HL-60/S4 treated with retinoic acid at 250 ng/mL for 4 days and 3 days (cell line): Measurements from ENCODE around the gene CUBN.

Experiments used
- in situ Hi-C: fragments of 300-500 bp; cut with MboI; formaldehyde crosslinking; loops from 2 replicates; pipeline ENCODE4 v1.7.0; 2022; ENCODE audit warnings: low sequenced_read_pairs

Gene CUBN

DNA sequence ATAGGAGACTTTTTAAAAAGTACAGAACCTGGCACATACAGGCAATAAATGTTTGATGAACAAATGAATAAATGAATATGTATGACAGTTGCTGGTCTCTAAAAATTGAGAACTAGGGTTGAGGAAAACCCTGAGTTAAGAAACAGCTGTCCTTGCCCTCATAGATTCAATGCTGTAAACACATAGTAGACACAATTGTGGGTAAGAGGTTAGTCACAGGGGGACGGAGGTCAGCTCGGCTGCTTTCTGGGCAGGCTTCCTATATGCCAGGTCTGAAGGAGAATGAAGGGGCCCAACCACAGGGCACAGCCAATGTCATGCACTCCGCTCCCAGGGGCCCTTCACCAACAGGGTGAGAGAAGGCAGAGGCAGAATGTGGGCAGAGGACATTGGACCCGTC, 169.1 kb downstream of the CUBN start:
- in situ Hi-C loops: no loop called here

DNA sequence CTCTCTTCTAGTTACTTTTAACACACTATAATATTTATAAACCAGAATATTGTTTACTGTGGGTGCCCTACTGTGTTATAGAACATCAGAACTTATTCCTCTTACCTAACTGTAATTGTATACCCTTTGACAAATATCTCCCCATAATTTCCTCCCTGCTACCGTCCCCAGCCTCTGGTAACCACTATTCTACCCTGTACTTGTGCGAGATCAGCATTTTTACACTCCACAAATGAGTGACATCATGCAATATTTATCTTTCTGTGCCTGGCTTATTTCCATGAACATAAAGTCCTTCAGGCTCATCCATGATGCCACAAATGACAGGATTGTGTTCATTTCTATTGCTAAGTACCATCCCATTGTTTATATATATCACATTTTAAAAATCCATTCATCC, 172.6 kb downstream of the CUBN start:
- in situ Hi-C loops: no loop called here

DNA sequence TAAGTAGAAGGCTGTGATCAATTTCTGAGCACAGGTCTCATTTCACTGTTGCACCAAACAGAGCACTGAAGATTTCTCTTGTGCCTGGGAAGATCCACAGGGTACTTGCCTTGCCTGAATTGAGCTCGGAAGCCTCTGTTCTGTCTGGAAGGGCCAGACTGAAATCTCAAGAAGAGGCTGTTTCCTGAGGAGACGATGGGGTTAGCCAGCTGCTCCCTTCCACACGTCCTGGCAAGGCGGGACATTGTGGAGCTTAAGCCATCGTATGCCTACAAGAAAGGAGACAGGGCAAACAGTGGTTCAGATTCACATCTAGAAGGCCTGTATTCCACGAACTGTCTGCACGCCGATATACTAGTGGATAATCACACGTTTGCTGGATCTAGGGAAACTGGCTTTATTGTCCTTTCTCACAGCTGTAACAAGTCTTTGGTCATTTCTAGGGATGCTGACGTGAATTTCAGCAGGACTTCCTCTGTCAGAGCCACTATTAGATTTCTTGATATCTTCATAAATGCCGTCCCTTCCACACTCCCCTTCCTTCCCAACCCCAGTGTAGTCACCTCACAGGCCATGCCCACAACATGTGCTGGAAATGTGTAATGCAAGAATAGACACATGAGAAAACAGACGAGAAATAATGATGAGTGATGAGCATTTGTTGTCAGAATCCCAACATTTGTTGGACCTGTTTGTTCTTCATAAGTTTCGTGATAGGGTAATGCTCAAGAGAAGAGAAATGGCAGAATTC, 175.2 kb downstream of the CUBN start:
- in situ Hi-C loops: no loop called here

DNA sequence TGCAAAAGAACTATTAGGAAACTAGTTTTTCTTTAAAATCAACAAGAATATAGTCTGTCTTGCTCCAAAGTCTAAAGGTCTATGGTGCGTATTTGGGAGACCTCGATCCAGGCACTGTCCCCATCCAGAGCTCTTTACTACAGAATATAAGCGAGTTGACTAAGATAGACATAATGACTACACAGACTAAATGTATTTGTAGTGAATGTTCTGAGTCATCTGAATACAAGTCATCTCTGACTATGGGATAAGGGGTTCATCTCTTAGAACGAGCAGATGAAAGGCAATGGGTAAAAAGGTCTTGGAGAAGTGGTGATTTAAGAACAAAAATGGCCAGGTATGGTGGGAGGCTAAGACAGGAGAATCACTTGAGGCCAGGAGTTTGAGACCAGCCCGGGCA, 176.3 kb downstream of the CUBN start:
- in situ Hi-C loops: no loop called here

DNA sequence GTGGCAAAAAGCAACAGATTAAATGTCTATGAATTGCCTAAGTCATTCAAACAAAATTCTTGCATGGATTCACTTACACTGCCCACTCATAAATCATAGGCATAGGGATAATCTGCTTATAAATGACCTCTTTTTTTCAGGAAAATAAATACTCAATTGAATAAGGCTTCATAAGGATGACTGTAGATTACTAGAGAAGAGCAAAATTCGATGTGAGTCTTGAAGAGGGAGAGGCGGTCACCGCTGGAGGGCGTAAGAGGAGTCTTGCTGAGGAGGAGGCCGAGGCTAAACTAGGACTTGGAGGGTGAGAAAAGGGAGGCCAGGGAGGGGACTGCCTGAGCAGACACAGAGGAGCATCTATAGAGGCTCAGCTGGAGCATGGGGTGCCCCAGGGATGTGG, 177.0 kb downstream of the CUBN start:
- in situ Hi-C loops: no loop called here

DNA sequence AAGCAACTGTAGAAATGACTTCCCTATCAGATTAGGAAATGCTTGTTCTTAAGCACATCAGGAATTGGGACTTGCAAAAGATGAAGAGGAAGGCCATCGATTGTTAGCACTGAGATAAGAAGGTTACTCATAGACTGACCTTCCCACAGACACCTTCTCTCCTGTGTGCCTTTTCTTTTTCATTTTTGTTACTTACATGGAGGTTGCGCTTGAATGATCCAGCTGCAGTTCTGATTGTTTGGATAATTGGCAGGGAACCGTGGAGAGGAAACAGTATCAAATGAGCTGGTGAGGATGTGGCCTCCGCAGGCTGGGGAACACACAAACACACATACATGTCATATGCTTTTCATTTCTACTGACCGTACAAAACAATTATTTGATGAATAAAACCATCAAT, 177.5 kb downstream of the CUBN start:
- in situ Hi-C loops: no loop called here

GRCh38 chr10:16950656-16951601, 178.7 kb downstream of the CUBN start:
- in situ Hi-C loops: no loop called here

- in situ Hi-C loops: no loop called here
Observed at GRCh38 chr10:16949816-16950215, 179.8 kb downstream of the CUBN start.

GRCh38 chr10:16948361-16948760, 181.2 kb downstream of the CUBN start:
- in situ Hi-C loops: no loop called here

DNA sequence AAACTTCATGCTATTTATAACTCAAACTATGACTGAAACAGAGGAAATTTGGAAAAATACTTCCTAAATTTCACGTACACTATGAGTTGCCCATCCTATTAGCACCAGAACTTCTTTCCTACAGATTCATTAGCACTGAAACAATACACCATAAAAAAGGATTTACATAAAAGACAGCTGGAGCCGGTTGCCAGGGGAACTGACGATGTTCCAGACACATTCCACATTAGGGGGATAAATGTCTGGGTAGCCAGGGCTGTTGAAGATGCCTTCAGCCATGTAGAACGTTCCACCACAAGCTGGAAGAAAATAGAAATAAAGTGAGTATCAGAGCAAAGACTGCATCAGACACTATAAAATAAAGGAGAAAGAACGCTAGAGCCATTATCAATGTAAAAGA, 182.5 kb downstream of the CUBN start:
- in situ Hi-C loops: no loop called here

- in situ Hi-C loops: no loop called here
Observed at GRCh38 chr10:16945593-16945992, 184.0 kb downstream of the CUBN start.

DNA sequence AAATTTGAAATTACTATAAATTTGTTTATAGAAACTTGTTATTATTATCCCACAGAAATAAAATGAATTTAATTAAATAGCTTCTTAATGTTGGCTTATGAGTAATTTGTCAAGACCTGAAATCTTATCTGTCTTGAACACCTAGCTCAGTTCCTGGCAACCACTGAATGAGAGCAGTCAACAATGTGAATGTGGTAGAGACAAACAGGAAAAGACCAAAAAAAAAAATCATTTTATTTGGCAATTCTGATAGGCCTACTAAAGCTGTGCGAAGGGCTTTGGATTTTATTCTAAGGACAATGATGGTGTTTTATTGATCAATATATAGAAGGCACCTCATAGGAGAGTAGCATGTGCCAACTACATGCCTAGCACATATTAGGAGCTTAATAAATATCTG, 184.6 kb downstream of the CUBN start:
- in situ Hi-C loops: no loop called here

DNA sequence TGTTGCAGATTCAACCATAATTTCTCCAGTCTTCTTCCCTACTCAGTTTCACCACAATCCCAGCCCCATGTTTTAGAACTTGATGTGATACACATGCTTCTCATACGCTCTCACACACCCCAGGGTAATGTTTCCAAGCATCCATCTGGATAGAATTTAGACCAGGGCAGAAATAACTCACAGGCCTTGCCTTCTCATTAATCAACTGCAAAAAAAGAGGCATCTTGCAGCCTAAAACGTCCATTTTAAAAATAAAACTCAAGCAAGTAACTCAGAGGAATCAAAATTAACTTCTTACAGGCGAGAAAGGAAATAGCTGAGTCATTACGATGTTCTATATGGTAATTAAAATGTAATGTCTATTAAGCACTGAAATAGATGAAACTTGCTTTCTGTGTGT, 185.2 kb downstream of the CUBN start:
- in situ Hi-C loops: no loop called here

DNA sequence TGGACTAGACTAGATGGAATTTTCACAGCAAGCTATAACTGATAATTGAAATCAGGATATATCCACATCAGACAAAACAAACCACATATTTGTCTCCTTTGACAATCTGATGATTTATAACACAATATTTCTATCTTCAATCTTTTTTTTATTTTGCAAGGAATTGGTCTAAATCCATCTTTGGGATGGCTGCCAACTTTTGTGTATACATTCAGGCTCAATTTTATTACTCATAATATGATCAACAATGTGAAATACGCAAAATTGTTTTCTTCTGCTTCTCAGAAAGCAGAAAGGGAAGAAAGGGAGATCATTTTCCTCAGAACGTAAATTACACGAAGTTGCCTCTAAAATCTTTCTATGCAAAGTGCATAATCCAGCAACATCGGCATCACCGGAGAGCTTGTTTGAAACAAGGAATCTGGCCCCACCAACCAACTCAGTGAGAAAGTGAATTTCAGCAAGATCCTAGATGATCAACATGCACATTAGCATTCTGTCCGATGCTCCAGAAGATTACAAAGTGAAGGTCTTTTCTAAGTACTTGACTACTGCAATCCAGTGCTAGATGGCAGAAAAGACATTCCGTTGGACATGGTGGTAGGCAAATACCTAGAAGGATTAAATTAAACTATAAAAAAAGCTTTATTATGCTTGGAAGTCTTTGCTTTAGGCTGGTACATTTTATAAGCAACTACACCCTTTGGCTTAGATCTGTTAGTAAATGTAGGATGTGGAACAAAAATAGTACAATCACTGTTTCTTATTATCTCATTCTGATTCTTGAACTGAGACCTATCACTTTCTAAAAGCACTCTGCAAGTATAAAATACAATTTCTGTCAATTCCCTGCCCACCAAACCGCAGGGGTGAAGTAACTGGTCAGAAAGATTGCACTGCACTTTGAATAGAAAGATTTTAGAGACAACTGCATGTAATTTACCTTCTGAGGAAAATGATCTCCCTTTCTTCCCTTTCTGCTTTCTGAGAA, 186.0 kb downstream of the CUBN start:
- in situ Hi-C loops: no loop called here

DNA sequence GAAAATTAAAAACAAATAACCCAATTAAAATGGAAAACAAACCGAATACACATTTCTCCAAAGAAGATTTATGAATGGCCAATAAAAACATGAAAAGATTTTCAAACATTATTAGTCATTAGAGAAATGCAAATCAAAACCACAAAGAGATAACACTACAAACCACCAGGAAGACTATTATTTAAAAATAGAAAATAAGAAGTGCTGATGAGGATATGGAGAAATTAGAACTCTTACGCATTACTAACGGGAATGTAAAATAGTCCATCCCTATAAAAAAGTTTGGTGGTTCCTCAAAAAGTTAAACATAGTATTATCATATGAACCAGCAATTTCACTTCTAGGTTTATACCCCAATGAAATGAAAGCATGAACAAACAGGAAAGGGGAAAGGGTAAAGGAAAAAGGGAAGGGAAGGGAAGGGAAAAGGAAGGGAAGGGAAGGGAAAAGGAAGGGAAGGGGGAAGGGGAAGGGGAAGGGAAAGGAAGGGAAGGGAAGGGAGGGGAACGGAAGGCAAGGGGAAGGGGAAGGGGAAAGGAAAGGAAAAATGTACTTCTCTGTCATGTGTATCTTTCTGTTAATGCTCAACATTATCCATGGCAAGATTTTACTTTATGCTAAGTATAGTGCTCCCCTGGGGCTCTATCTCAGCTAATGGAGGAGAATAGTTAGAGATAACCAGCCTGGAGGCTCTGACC, 187.1 kb downstream of the CUBN start:
- in situ Hi-C loops: no loop called here

GRCh38 chr10:16941870-16942269, 187.7 kb downstream of the CUBN start:
- in situ Hi-C loops: no loop called here

DNA sequence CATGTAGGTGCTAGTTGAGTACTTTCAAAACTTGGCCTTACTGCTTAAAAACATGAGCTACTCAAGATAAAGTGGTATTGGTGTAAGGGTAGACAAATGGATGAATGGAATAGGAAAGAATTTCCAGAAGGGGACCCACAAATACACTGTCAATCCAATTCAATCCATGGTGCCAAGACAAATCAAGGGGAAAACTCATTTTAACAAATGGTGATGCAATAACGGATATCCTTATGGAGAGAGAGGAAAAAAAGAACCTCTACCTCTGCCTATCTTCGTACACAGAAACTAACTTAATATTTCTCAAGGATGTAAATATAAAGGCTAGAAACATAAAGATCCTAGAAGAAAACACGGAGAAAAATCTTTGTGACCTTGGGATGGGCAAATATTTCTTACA, 188.5 kb downstream of the CUBN start:
- in situ Hi-C loops: no loop called here

DNA sequence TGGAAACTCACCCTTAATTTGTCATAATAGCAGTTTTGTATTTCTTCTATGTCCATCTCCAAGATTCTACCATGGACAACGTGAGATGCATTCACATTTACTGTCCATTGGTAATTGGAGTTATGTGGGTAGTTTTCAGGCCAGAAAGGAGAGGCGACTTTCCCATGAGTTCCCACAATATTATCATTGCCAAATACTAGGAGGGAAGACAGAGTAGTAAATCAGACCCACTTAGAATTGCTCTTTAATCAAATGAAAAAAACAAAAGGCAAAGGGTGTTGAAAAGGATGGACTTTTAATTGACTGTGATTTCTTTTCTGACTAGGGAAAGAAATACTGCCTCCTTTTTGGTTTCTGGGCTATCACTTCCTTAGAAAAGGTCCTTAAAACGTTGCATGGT, 190.7 kb downstream of the CUBN start:
- in situ Hi-C loops: no loop called here

GRCh38 chr10:16934461-16934860, 195.2 kb downstream of the CUBN start:
- in situ Hi-C loops: no loop called here

DNA sequence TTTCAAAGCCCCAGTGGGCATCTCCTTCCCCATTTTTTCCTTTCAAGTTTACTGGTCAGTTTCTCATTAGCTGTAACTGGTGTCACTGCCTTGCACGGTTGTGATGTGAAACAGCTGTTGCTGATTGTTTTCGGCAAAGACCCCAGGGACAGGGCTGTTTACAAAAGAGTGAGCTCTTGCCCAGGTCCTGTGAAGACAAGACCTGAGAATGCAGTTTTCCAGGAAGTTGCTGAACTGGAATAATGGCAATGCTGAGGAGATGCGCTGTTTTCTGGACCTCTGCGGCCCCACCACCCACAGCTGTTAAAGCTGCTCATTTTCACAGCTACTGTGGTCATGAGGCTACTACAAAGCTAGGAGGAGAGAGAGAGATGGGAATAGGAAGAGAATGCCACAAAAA, 195.8 kb downstream of the CUBN start:
- in situ Hi-C loops: no loop called here
